NCI-H146 (cell line): Measurements from ENCODE around the gene RHOV.
A peak's percentile ranks its signal among the peaks of the same experiment; 100 is the strongest.
"Not testable (repeated sequence)": the region's sequence is repeated elsewhere in the genome, so short reads cannot be mapped to it uniquely, and the experiment has no call there.

ENCODE experiments used
- DNase-seq: peaks from one replicate; lab custom pipeline; 2025; lab: John Stamatoyannopoulos, UW

Gene RHOV

GRCh38 chr15:40872791-40873693 is 992 bp downstream of the RHOV start:
- no peak for DNase-seq

DNA sequence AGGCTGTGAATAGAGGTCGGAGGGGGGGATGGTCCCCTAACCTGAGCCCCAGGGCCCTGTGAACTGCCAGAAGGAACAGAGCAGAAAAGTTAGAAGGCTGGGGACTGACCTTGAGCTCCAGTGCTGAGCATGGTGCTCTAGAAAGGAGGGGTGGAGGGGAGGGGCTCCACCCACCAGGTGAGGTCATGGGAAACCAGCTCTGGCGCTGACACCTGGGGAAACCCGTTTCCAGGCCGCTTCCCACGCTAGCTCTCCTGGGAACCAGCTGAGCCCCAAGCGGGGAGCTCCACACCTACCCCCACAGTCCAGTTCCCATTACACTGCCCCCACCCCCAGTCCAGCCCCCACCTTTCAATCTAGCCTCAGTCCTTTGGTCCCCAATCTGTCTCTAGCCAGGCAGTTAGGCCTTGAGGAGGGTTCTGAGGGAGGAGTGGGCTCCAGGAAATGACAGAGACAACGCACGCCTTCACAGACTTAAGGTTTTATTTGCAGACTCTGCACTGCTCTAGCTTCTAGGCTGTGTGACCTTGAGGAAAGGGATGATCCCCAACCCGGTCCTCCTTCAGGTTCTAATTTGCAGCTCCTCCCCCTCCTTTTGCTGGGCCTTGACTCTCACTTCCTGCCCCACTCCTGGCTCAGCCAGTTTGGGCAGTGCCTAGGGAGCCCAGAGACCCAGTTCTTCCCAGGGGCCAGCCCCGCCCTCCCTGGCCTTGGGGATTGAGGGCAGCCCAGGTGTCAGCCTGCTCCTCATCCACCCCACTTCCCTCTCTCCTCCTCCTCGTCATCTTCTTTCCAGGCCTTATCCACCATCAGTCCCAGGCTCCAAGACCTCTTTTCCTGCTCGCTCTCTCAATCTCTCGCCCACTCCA is 2.1 kb downstream of the RHOV start:
- DNase-seq, result no peak

DNA sequence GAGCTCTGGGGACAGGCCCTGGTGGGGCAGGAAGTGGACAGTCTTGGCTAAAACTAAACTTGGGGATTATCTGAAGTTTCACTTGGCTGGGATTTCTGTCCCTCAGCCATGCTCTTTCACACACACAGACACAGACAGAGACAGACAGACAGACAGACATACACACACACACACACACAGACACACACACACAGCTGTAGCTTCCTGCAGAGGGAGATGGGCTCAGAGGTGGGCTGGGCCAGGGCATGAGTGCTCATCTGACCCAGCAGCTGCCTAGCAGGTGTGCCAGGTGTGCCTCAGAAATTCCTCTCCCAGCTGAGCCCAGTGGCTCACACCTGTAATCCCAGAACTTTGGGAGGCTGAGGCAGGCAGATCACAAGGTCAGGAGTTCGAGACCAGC is 3.3 kb downstream of the RHOV start:
- no peak for DNase-seq

GRCh38 chr15:40869686-40870085 is 4.3 kb downstream of the RHOV start:
- DNase-seq, result no peak

DNA sequence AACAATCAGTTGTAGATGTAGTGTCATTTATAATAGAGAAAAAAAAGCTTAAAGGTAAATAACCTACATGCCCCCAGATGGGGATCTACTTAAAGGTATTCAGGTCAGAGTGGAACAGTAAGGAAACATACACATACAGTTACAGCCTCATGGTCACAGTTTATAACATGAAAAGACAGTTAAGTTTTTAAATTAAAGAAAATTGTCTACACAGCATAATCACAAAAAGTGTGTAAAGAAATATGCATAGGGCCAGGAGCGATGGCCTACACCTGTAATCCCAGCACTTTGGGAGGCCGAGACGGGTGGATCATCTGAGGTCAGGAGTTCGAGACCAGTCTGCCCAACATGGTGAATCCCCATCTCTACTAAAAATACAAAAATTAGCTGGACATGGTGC is 6.8 kb downstream of the RHOV start:
- DNase-seq, result no peak

- no peak for DNase-seq
These were observed 10.3 kb downstream of the RHOV start for GRCh38 chr15:40863660-40864270.

DNA sequence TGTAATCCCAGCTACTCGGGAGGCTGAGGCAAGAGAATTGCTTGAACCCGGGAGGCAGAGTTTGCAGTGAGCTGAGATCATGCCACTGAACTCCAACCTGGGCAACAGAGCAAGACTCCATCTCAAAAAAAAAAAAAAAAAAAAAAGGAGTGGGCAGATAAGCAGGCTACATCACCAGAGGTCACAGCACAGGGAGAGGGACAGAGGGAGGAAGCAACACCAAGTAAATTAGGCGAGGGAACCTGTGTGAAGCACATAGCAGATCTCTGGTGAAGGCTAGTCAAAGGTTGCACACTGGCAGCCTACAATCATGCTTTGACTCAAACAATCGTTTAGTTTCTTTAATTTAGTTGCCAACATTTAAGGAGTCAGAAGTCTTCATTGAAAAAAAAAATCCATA is 12.9 kb downstream of the RHOV start:
- DNase-seq, result not testable (repeated sequence)

DNA sequence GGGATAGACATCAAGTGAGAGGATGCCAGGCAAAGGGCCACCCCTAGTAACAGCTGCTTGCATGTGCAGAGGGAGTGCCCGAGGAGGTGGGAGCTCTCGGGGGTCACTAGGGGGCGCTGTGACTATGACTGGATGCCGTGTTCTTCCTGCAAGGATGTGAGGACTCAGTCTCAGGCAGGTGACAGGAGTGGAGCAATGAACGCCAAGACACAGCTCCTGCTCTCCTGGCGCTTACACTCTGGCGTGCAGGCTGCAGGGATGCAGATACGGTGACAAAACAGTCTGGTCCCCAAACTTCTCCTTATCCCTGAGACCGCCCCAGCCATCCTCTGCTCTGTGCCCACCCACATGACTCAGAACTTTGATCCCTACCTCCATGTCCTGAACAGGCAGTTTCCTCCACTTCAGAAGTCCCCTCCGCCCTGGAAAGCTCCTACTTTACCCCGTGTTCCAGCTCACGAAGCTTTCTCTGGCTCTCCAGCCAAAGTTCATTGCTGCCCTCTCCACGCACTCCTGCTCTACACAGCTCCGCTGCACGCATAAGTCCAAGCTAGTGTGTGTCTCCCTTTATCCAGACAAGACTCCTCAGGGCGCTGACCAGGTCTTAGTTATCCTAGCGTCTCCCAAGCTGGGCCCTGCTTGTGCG is 14.7 kb downstream of the RHOV start:
- peak; percentile 68 for DNase-seq

DNA sequence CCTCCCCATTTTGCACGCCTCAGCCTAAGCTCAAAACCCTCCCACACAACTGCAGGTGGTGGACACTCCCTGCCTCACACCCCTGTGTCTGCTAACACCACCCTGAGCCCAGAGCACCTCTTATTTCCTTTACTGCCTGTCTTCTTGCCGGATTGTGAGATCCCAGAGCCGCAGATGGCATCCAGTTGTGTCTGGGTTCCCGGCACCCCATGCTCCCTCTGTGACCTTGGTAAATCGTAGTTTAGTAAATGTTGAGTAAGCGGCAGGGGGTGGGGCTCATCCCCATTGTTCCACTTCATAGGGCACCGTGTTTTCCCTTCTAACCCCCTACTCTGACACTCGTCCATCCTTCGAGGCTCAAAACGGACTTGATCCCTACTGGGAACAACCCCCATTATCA is 15.3 kb downstream of the RHOV start:
- no peak for DNase-seq

DNA sequence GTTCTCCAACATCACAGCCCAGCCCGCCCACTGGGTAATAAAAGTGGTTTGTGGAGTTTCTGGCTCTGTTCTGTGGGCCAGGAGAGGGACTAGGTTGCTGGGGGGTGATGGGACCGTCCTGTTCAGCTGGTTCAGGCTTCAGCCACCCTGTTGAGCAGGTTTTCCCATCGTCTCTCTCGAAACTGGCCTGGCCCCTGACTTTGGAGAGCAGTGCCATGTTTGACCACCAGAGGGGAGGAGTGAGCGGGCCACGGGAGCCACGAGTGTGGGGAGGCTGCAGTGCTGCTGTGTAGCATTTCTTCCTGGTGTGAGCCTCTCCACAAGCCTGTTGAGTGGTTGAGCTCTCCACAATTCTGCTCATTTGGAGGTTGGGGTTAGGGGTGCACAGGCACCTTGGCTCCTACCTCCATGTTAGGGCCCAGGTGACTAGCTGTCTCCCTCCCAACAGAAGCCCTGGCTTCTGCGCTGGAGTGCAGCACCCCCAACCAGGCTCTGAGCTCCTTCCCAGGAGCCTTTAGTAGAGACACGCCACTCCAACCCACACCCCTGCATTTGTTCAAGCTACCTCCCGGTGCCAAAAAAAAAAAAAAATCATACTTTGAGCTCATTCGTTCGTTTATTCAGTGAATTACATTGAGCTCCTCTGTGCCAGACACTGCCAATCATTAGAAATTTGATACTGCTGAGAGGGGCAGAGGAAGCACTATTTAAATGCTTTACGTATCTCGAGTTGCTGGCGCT is 16.3 kb downstream of the RHOV start:
- peak; percentile 20 for DNase-seq

DNA sequence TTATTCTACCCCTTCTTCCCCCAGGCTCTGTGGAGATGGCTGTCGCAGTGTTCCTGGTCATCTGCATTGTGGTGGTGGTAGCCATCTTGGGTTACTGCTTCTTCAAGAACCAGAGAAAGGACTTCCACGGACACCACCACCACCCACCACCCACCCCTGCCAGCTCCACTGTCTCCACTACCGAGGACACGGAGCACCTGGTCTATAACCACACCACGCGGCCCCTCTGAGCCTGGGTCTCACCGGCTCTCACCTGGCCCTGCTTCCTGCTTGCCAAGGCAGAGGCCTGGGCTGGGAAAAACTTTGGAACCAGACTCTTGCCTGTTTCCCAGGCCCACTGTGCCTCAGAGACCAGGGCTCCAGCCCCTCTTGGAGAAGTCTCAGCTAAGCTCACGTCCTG is 17.3 kb downstream of the RHOV start:
- DNase-seq, result no peak

DNA sequence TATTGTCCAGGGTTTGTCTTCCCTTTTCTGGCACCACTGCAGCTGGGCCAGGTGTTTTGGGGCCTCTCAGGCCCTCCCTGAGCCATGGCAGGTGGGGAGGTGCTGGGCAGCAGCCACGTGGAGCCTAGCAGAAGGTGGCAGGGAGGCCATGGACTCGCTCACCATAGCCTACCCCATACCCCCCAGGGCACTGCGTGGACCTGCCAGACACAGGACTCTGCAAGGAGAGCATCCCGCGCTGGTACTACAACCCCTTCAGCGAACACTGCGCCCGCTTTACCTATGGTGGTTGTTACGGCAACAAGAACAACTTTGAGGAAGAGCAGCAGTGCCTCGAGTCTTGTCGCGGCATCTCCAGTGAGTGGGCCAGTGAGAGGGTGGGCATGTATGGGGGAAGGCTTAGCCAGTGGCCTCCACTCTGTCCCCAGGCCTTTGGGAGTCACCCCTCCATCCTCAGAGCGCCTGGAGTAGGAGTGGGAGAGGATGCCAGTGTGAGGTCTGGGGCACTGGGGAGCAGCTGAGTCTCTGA is 18.3 kb downstream of the RHOV start:
- DNase-seq, result no peak

DNA sequence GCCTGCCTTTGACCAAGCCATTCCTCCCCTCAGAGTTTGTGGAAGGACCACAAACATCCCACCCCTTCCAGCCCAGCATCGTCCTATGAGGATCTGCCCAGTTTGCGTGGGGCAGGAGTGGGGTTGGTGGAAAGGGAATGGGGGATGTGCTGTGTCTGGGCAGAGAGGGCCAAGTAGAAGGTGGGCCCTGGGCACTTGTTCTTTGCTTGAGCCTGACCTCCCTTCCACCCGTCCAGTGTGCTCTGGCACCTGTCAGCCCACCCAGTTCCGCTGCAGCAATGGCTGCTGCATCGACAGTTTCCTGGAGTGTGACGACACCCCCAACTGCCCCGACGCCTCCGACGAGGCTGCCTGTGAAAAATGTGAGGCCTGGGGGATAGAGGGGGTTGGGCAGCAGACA is 19.9 kb downstream of the RHOV start:
- DNase-seq, result no peak

- DNase-seq, result no peak
These were observed 20.7 kb downstream of the RHOV start for GRCh38 chr15:40853241-40853890.

DNA sequence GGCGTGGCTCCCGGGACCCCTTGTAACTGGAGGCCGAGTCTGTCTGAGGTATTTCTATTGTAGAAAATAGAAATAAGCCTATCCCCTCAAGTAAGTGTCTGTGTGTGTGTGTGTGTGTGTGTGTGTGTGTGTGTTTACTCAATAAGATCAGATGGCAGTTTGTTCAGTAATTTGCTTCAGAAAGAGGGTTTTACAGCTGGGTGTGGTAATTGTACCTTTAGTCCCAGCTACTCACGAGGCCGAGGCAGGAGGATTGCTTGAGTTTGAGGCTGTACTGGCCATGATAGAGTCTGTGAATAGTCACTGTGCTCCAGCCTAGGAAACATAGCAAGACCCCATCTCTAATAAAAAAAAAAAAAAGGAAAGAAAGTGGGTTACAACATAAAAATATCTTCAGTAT is 21.5 kb downstream of the RHOV start:
- peak; percentile 11 for DNase-seq

DNA sequence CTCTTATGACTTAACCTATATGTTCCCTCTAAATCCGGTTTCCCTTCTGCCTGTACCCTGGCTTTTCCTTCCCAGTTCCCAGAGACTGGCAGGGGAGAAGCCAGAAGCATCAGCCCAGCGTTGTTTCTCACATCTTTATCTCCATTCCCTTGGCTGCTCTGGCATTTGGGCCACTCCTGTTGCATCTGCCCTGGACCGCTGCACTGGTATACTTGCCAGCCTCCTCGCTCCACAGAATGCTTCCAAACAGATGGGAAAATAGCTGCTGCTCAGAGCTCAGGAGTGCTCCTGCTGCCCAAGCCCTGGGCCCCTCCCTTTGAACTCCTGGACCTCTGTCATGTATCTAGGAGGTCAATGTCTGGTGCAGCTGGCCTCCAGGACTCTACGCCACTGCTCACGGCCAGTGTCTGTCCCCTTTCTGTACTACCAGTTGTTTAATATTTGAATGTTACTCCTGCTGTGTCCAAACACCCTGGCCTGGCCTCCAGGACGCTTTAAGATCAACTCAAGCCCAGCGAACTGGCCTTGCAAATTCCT is 23.4 kb downstream of the RHOV start:
- DNase-seq, result no peak

GRCh38 chr15:40847223-40847961 is 26.6 kb downstream of the RHOV start:
- peak; percentile 39 for DNase-seq

DNA sequence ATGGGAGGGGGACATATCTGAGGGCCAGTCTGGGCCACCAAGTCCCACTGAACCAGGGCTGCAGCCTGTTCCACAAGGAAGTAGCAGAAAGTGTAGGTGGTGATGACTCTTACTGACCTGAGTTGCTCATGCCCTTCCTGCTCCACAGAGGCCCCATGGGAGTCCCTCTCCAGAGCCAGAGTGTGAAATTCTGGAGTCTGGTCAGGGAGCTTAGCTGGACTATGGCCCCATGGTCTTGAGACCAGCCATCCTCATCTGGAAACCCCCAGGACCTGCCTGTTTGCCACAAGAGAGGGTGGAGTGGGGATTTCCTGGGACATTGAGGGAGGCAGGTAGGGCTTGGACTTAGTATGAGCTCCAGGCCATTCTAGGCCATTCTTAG is 27.2 kb downstream of the RHOV start:
- DNase-seq, result no peak

GRCh38 chr15:40845511-40846284 is 28.3 kb downstream of the RHOV start:
- peak; percentile 51 for DNase-seq
